Right kidney (tissue), 1 donor: Measurements from ENCODE around the gene MAGI2.
"Not testable (repeated sequence)": the region's sequence is repeated elsewhere in the genome, so short reads cannot be mapped to it uniquely, and the experiment has no call there.

Experiments
- DNase-seq: peaks from one replicate; pipeline ENCODE4 v3.0.0-alpha.2; 2016

MAGI2 gene

GRCh38 chr7:78635026-78635793 is 818.3 kb downstream of the MAGI2 start:
- no peak for DNase-seq

GRCh38 chr7:78634093-78634492 is 819.4 kb downstream of the MAGI2 start:
- DNase-seq: no peak

GRCh38 chr7:78620920-78621319 is 832.5 kb downstream of the MAGI2 start:
- DNase-seq: no peak

GRCh38 chr7:78616539-78616938 is 836.9 kb downstream of the MAGI2 start:
- no peak for DNase-seq

- DNase-seq: no peak
These were observed 844.2 kb downstream of the MAGI2 start for GRCh38 chr7:78609281-78609680.

GRCh38 chr7:78607099-78607498 is 846.4 kb downstream of the MAGI2 start:
- no peak for DNase-seq

GRCh38 chr7:78605119-78605518 is 848.3 kb downstream of the MAGI2 start:
- no peak for DNase-seq

- DNase-seq: no peak
These were observed 851.7 kb downstream of the MAGI2 start for GRCh38 chr7:78601728-78602127.

GRCh38 chr7:78594156-78594555 is 859.3 kb downstream of the MAGI2 start:
- no peak for DNase-seq

- no peak for DNase-seq
These were observed 865.1 kb downstream of the MAGI2 start for GRCh38 chr7:78588393-78588792.

- no peak for DNase-seq
These were observed 865.9 kb downstream of the MAGI2 start for GRCh38 chr7:78587443-78588044.

GRCh38 chr7:78585980-78586379 is 867.5 kb downstream of the MAGI2 start:
- DNase-seq: no peak

- no peak for DNase-seq
These were observed 874.8 kb downstream of the MAGI2 start for GRCh38 chr7:78578686-78579085.

GRCh38 chr7:78577174-78577952 is 876.1 kb downstream of the MAGI2 start:
- DNase-seq: not testable (repeated sequence)

GRCh38 chr7:78576236-78576635 is 877.2 kb downstream of the MAGI2 start:
- DNase-seq: no peak

- no peak for DNase-seq
These were observed 882.2 kb downstream of the MAGI2 start for GRCh38 chr7:78571292-78571691.

GRCh38 chr7:78568690-78569089 is 884.8 kb downstream of the MAGI2 start:
- DNase-seq: no peak

GRCh38 chr7:78567836-78568235 is 885.6 kb downstream of the MAGI2 start:
- DNase-seq: no peak

- no peak for DNase-seq
These were observed 887.7 kb downstream of the MAGI2 start for GRCh38 chr7:78565784-78566183.

GRCh38 chr7:78563191-78563590 is 890.3 kb downstream of the MAGI2 start:
- DNase-seq: no peak

GRCh38 chr7:78562191-78562590 is 891.3 kb downstream of the MAGI2 start:
- DNase-seq: no peak

GRCh38 chr7:78558566-78558965 is 894.9 kb downstream of the MAGI2 start:
- no peak for DNase-seq

GRCh38 chr7:78543976-78544375 is 909.5 kb downstream of the MAGI2 start:
- no peak for DNase-seq
